ENCODE data around the gene SLCO2B1. TPM values are rescaled to one million over a fixed set of nuclear protein-coding genes. Genes with fewer than 3 reads are reported as not detected.

SLCO2B1 gene
- total RNA-seq, 1 experiment from 2014 or later, result not detected

DNA sequence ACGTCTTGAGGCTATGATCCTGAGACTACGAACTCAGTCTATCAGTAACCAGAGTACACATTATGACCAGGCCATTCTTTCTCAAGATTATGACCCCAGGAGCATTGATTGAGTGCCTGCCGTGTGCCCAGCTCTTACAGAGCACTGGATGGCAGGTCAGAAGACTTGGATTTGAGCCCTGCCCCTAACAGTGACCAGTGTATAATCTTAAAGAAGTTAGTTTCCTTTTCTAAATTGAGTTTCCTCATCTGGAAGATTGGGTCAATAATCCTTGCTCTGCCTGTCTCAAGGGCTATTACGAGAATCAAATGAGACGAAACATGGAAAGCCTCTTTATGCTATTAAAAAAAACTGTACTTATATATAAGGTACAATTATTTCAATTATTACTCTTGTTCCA is 38.2 kb downstream of the SLCO2B1 start:
- H3K9me3 Mint-ChIP-seq, result no peaks in the 10 kb centered on the region

More for the DNA sequence above, 38.2 kb downstream of the SLCO2B1 start:
- no peak overlapping the region for H3K9ac ChIP-seq (ENCODE audit: extremely low read depth, insufficient read length, low read length)
- no peak overlapping the region for H3K56ac ChIP-seq (ENCODE audit: insufficient read length, low read depth, low read length)
- no peaks in the 10 kb centered on the region for H3K79me1 ChIP-seq (ENCODE audit: insufficient read depth, low read depth, low read length, poor library complexity, severe bottlenecking)
- H3T11ph ChIP-seq (ENCODE audit: low read length), result no peak overlapping the region
- H4K5ac ChIP-seq (ENCODE audit: insufficient read length, low read depth, low read length), result no peak overlapping the region
- H3K36me3 Mint-ChIP-seq (ENCODE audit: insufficient read depth in 1 of 3, low read depth in 3 of 3), result no peaks in the 10 kb centered on the region
- H2AK5ac ChIP-seq (ENCODE audit: insufficient read length, low read length), result no peak overlapping the region
- H2BK120ac ChIP-seq (ENCODE audit: low read depth, low read length, poor library complexity, severe bottlenecking), result no peak overlapping the region
- no peak overlapping the region for H2AFZ ChIP-seq (ENCODE audit: low read length)
- H3K27me3 Mint-ChIP-seq (ENCODE audit: low read depth), result no peaks in the 10 kb centered on the region
- no peak overlapping the region for H3K4me2 ChIP-seq (ENCODE audit: insufficient read depth, insufficient read length, low read length)
- H3K9me3 ChIP-seq (ENCODE audit: control insufficient read depth, low read depth, low read length), result no peaks in the 10 kb centered on the region
- no peak overlapping the region for H3K18ac ChIP-seq (ENCODE audit: insufficient read length, low read depth, low read length)
- H2BK20ac ChIP-seq (ENCODE audit: low read depth, low read length, poor library complexity, severe bottlenecking), result no peak overlapping the region
- H3K79me2 ChIP-seq (ENCODE audit: insufficient read depth, low read length), result no peaks in the 10 kb centered on the region
- H2BK15ac ChIP-seq (ENCODE audit: low read depth, low read length), result no peak overlapping the region
- DNase-seq, result no peak
- peaks cover 15 to 27% of the 10 kb centered on the region in 2 experiments for H3K4me1 Mint-ChIP-seq
- no peak overlapping the region; a peak in 1 of 7 replicates for H3K27ac Mint-ChIP-seq
- no peak overlapping the region for H4K8ac ChIP-seq (replicated peaks; ENCODE audit: insufficient read length, low read depth, low read length)
- H3K23ac ChIP-seq (ENCODE audit: insufficient read length, low read depth, low read length), result no peak overlapping the region
- no peaks in the 10 kb centered on the region for H4K20me1 ChIP-seq (ENCODE audit: control insufficient read depth, insufficient read depth, insufficient read length)
- H2BK12ac ChIP-seq (ENCODE audit: insufficient read length, low read depth, low read length), result no peak overlapping the region
- H3K4me1 ChIP-seq (ENCODE audit: insufficient read depth, low read length), result no peaks in the 10 kb centered on the region; the same call in 1 of the 2 replicates
- no peak overlapping the region for H3K14ac ChIP-seq (ENCODE audit: insufficient read depth, low read length)
- WGBS (ENCODE audit: extremely low coverage, insufficient read length, low lambda C conversion rate), result no CpG with 5 or more reads among the region's 5 CpGs
- no peaks in the 10 kb centered on the region for H3K23me2 ChIP-seq (ENCODE audit: insufficient read length, low read depth, low read length, poor library complexity, severe bottlenecking)
- no peaks in the 10 kb centered on the region for H3K27me3 ChIP-seq (ENCODE audit: insufficient read depth, low read length)
- H2BK5ac ChIP-seq (ENCODE audit: insufficient read length, low read length), result no peak overlapping the region
- no peak overlapping the region for H3K4ac ChIP-seq (ENCODE audit: low read depth, low read length)
- H4K91ac ChIP-seq (ENCODE audit: insufficient read length, low read depth, low read length), result no peak overlapping the region
- H3K4me3 Mint-ChIP-seq, result no peak overlapping the region
- H3K27ac ChIP-seq (ENCODE audit: insufficient read length, low read depth, low read length), result no peak overlapping the region
- TF ChIP-seq, protein P1, sequence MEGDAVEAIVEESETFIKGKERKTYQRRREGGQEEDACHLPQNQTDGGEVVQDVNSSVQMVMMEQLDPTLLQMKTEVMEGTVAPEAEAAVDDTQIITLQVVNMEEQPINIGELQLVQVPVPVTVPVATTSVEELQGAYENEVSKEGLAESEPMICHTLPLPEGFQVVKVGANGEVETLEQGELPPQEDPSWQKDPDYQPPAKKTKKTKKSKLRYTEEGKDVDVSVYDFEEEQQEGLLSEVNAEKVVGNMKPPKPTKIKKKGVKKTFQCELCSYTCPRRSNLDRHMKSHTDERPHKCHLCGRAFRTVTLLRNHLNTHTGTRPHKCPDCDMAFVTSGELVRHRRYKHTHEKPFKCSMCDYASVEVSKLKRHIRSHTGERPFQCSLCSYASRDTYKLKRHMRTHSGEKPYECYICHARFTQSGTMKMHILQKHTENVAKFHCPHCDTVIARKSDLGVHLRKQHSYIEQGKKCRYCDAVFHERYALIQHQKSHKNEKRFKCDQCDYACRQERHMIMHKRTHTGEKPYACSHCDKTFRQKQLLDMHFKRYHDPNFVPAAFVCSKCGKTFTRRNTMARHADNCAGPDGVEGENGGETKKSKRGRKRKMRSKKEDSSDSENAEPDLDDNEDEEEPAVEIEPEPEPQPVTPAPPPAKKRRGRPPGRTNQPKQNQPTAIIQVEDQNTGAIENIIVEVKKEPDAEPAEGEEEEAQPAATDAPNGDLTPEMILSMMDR (conservative IDR thresholded peaks at IDR 0.05), result no peak

Measured in H9 (cell line).